ENCODE data around the gene FAM228B. TPM values are rescaled to one million over a fixed set of nuclear protein-coding genes. Genes with fewer than 3 reads are reported as not detected.

The FAM228B gene
- total and polyA plus RNA-seq, 2 donors (not counting 1 experiment from before 2014, with no cell fraction given), result 9.8 to 47.2 TPM

DNA sequence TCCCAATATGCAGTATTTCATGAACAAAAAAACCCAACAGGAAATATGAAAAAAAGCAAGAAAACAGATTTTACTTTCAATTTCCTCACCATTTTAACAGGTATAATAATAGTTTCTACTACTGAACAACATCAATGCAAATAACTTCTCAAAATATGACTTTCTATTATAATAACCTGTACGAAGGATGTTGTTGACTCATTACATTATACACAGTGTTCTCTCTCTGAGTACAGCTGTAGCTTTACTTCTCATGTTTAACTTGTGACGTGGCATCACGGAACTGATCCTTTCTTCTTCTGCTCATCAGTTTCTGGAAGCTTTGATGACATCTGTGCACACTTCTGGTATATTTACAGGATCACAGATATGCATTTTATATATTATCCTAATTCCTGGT is 91.6 kb downstream of the FAM228B start:
- H3K4me2 ChIP-seq (replicated peaks; ENCODE audit: low read depth, low read length, poor library complexity, severe bottlenecking), result no peak overlapping the region
- Mint-ChIP-seq H3K4me3 (no peak overlapping the region), H3K4me1 (peaks cover 11% of the 10 kb centered on the region), H3K9me3 (ENCODE audit: insufficient read depth) (no peaks in the 10 kb centered on the region), H3K27me3 (no peaks in the 10 kb centered on the region), H3K27ac (peak overlapping the region; percentile 11)
- DNase-seq (peak; percentile 58), ATAC-seq (ENCODE audit: low read depth) (peak; percentile 67)
- no peak overlapping the region for H2AFZ ChIP-seq (ENCODE audit: insufficient read depth, low read depth, low read length, poor library complexity, severe bottlenecking)
- ChIA-PET POLR2A (no interaction called here), CTCF (interaction anchor here (0.5 to 1.6 kb wide), 4 partner anchors 52 to 390 kb away, joined by 3 to 5 read pairs (median 3); no protein-coding TSS in a partner anchor)
- 80% methylated on average over 3 of the region's 3 CpGs for WGBS (ENCODE audit: insufficient coverage)
- H3K27ac ChIP-seq (ENCODE audit: low read length in 2 of 2), result no peak overlapping the region
- H3K27me3 ChIP-seq (replicated peaks in 1 of 4; ENCODE audit: control extremely low read depth in 1 of 4, control insufficient read depth in 3 of 4, insufficient read depth in 4 of 4, low read length in 3 of 4), result no peaks in the 10 kb centered on the region
- H3K9me3 ChIP-seq (ENCODE audit: control extremely low read depth in 1 of 3, control insufficient read depth in 2 of 3, insufficient read depth in 1 of 3, low read length in 2 of 3), result no peaks in the 10 kb centered on the region
- no peak overlapping the region for H3K4me3 ChIP-seq (ENCODE audit: control extremely low read depth in 1 of 5, extremely low read depth in 1 of 5, insufficient read depth in 1 of 5, low read depth in 2 of 5, low read length in 4 of 5)
- H3K36me3 ChIP-seq (replicated peaks in 1 of 2; ENCODE audit: control extremely low read depth in 1 of 2, control insufficient read depth in 1 of 2, extremely low read depth in 1 of 2, insufficient read depth in 2 of 2, low read length in 1 of 2), result peaks cover 1 to 88% of the 10 kb centered on the region in 2 experiments
- H3K79me2 ChIP-seq (ENCODE audit: control insufficient read depth, insufficient read depth, low read length), result no peaks in the 10 kb centered on the region
- H3K4me1 ChIP-seq (ENCODE audit: control insufficient read depth in 2 of 2, insufficient read depth in 2 of 2, low read length in 2 of 2), result no peaks in the 10 kb centered on the region
- TF ChIP-seq, protein P1, sequence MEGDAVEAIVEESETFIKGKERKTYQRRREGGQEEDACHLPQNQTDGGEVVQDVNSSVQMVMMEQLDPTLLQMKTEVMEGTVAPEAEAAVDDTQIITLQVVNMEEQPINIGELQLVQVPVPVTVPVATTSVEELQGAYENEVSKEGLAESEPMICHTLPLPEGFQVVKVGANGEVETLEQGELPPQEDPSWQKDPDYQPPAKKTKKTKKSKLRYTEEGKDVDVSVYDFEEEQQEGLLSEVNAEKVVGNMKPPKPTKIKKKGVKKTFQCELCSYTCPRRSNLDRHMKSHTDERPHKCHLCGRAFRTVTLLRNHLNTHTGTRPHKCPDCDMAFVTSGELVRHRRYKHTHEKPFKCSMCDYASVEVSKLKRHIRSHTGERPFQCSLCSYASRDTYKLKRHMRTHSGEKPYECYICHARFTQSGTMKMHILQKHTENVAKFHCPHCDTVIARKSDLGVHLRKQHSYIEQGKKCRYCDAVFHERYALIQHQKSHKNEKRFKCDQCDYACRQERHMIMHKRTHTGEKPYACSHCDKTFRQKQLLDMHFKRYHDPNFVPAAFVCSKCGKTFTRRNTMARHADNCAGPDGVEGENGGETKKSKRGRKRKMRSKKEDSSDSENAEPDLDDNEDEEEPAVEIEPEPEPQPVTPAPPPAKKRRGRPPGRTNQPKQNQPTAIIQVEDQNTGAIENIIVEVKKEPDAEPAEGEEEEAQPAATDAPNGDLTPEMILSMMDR (IDR thresholded peaks at IDR 0.05), result no peak
- no peak for TF ChIP-seq EZH2 (IDR thresholded peaks at IDR 0.05; ENCODE audit: borderline replicate concordance, insufficient read depth, low read depth, low read length, poor library complexity, severe bottlenecking)
- no peaks in the 10 kb centered on the region for H4K20me1 ChIP-seq (ENCODE audit: control insufficient read depth, insufficient read depth, low read length, poor library complexity, severe bottlenecking)
- H3K9ac ChIP-seq (ENCODE audit: low read length), result no peak overlapping the region
- intact Hi-C loops (cut with micrococcal nuclease), result no loop called here

Other genes starting within 250 kb of the FAM228B start
- gene ATAD2B, start 196.3 kb upstream of the FAM228B start, total RNA-seq, result 90.8 and 95.4 TPM in 2 replicates
- gene ATAD2B, start 196.3 kb upstream of the FAM228B start, polyA plus RNA-seq, result 5.1 and 7.3 TPM in 2 replicates
- 13.4 and 14.2 TPM in 2 replicates for gene UBXN2A, start 183.0 kb upstream of the FAM228B start, total RNA-seq
- 2.7 and 2.8 TPM in 2 replicates for gene UBXN2A, start 183.0 kb upstream of the FAM228B start, polyA plus RNA-seq
- not detected in 2 replicates for gene MFSD2B, start 113.4 kb upstream of the FAM228B start, total RNA-seq
- not detected in 2 replicates for gene MFSD2B, start 113.4 kb upstream of the FAM228B start, polyA plus RNA-seq
- gene WDCP, start 76.1 kb upstream of the FAM228B start, total RNA-seq, result 21.6 and 22.3 TPM in 2 replicates
- gene WDCP, start 76.1 kb upstream of the FAM228B start, polyA plus RNA-seq, result 2.2 and 3.9 TPM in 2 replicates
- 3.1 and 3.8 TPM in 2 replicates for gene FKBP1B, start 73.7 kb upstream of the FAM228B start, total RNA-seq
- 0.85 and 0.99 TPM in 2 replicates for gene FKBP1B, start 73.7 kb upstream of the FAM228B start, polyA plus RNA-seq
- gene SF3B6, start 47.1 kb upstream of the FAM228B start, total RNA-seq, result 45.0 and 47.2 TPM in 2 replicates
- 48.4 and 71.6 TPM in 2 replicates for gene SF3B6, start 47.1 kb upstream of the FAM228B start, polyA plus RNA-seq
- gene TP53I3, start 38.6 kb upstream of the FAM228B start, total RNA-seq, result 3.9 and 5.2 TPM in 2 replicates
- gene TP53I3, start 38.6 kb upstream of the FAM228B start, polyA plus RNA-seq, result 7.3 and 8.0 TPM in 2 replicates
- gene PFN4, start 135 bp upstream of the FAM228B start, total RNA-seq, result 0.39 and 0.66 TPM in 2 replicates
- gene PFN4, start 135 bp upstream of the FAM228B start, polyA plus RNA-seq, result 0.13 and 0.39 TPM in 2 replicates
- gene FAM228A, start 51.6 kb downstream of the FAM228B start, total RNA-seq, result 0.27 TPM in 1 of 2 replicates, not detected in the other
- gene FAM228A, start 51.6 kb downstream of the FAM228B start, polyA plus RNA-seq, result 0.07 TPM in 1 of 2 replicates, not detected in the other
- 200 and 203 TPM in 2 replicates for gene ITSN2, start 237.1 kb downstream of the FAM228B start, total RNA-seq
- gene ITSN2, start 237.1 kb downstream of the FAM228B start, polyA plus RNA-seq, result 107 and 108 TPM in 2 replicates

Data from B cell (primary cell).